ENCODE measurements around the gene PRKN.

PRKN gene

GRCh38 chr6:161436106-161436876 is 1291.3 kb downstream of the PRKN start:
- TF ChIP-seq ZNF645 (tag by site-specific recombination; IDR thresholded peaks at IDR 0.05), result no peak
- no peak for TF ChIP-seq KLF10 (tag by site-specific recombination; IDR thresholded peaks at IDR 0.05)
- TF ChIP-seq ZNF488 (tag by site-specific recombination; IDR thresholded peaks at IDR 0.05), result no peak
- no peak for TF ChIP-seq BCL6B (tag by site-specific recombination; IDR thresholded peaks at IDR 0.05)
- no peak for TF ChIP-seq ZNF677 (tag by site-specific recombination; IDR thresholded peaks at IDR 0.05)
- no peak for TF ChIP-seq ZNF416 (tag by site-specific recombination; IDR thresholded peaks at IDR 0.05)
- no peak for TF ChIP-seq ZNF23 (tag by site-specific recombination; IDR thresholded peaks at IDR 0.05; ENCODE audit: borderline replicate concordance)
- Histone ChIP-seq H3K9me3 (ENCODE audit: control insufficient read depth, insufficient read depth, low read depth, low read length) (no peaks in the 10 kb centered on the region), H3K4me3 (ENCODE audit: low read depth, low read length) (no peak overlapping the region), H3K27ac (ENCODE audit: extremely low read depth, low read depth, low read length) (no peak overlapping the region), H3K4me1 (ENCODE audit: control insufficient read depth, insufficient read depth, low read length) (no peaks in the 10 kb centered on the region), H3K36me3 (ENCODE audit: control insufficient read depth in 2 of 2, insufficient read depth in 1 of 2, low read length in 2 of 2) (no peaks in the 10 kb centered on the region)
- POLR2A ChIA-PET, result no interaction called here
- CTCF ChIA-PET, result interaction anchor here (3.6 to 4.1 kb wide), 2 partner anchors 18 to 61 kb away, joined by 16 to 31 read pairs; no protein-coding TSS in a partner anchor

- Histone ChIP-seq H3K4me1 (ENCODE audit: control insufficient read depth, insufficient read depth, low read length) (no peaks in the 10 kb centered on the region), H3K36me3 (ENCODE audit: control insufficient read depth in 2 of 2, insufficient read depth in 1 of 2, low read length in 2 of 2) (no peaks in the 10 kb centered on the region), H3K9me3 (ENCODE audit: control insufficient read depth, insufficient read depth, low read depth, low read length) (no peaks in the 10 kb centered on the region), H3K4me3 (ENCODE audit: low read depth, low read length) (no peak overlapping the region), H3K27ac (ENCODE audit: extremely low read depth, low read depth, low read length) (no peak overlapping the region)
- no peak for TF ChIP-seq ZNF76 (tag by site-specific recombination; IDR thresholded peaks at IDR 0.05; ENCODE audit: borderline replicate concordance, low read depth)
- no peak for TF ChIP-seq ZNF202 (tag by site-specific recombination; IDR thresholded peaks at IDR 0.05; ENCODE audit: borderline replicate concordance)
- TF ChIP-seq ZNF146 (tag by site-specific recombination; IDR thresholded peaks at IDR 0.05), result no peak
- TF ChIP-seq ZNF223 (tag by site-specific recombination; IDR thresholded peaks at IDR 0.05), result no peak
- no peak for TF ChIP-seq YY2 (tag by site-specific recombination; IDR thresholded peaks at IDR 0.05)
- no peak for TF ChIP-seq ZNF121 (tag by site-specific recombination; IDR thresholded peaks at IDR 0.05)
- no peak for TF ChIP-seq ZNF404 (tag by site-specific recombination; IDR thresholded peaks at IDR 0.05)
- TF ChIP-seq ZBTB1 (tag by site-specific recombination; IDR thresholded peaks at IDR 0.05), result no peak
- no peak for TF ChIP-seq ZSCAN18 (tag by site-specific recombination; IDR thresholded peaks at IDR 0.05)
- TF ChIP-seq ZNF248 (tag by site-specific recombination; IDR thresholded peaks at IDR 0.05), result no peak
- TF ChIP-seq ZNF221 (tag by site-specific recombination; IDR thresholded peaks at IDR 0.05; ENCODE audit: borderline replicate concordance), result no peak
- TF ChIP-seq ZNF169 (tag by site-specific recombination; IDR thresholded peaks at IDR 0.05), result no peak
- TF ChIP-seq ZNF555 (tag by site-specific recombination; conservative IDR thresholded peaks at IDR 0.05), result no peak
- TF ChIP-seq TSHZ1 (tag by site-specific recombination; IDR thresholded peaks at IDR 0.05; ENCODE audit: borderline replicate concordance), result no peak
- no peak for TF ChIP-seq ZEB2 (tag by site-specific recombination; IDR thresholded peaks at IDR 0.05)
- no peak for TF ChIP-seq TRIM28 (IDR thresholded peaks at IDR 0.05; ENCODE audit: borderline replicate concordance, low read length)
- TF ChIP-seq ZNF654 (tag by site-specific recombination; IDR thresholded peaks at IDR 0.05; ENCODE audit: low read depth), result no peak
- TF ChIP-seq ZNF626 (tag by site-specific recombination; IDR thresholded peaks at IDR 0.05), result no peak
- ChIA-PET POLR2A (no interaction called here), CTCF (no interaction called here)
These were observed 1291.9 kb downstream of the PRKN start for GRCh38 chr6:161435748-161436070.
